GM19099 (cell line): ENCODE measurements around the gene DUSP16.

ENCODE experiments used
- POLR2A ChIP-seq: IDR thresholded peaks from 3 replicates; pipeline ENCODE4 v1.6.1; 2011; ENCODE audit warnings: low read depth; ENCODE audit not compliant: insufficient read length; ENCODE audit errors: extremely low read depth

The DUSP16 gene

DNA sequence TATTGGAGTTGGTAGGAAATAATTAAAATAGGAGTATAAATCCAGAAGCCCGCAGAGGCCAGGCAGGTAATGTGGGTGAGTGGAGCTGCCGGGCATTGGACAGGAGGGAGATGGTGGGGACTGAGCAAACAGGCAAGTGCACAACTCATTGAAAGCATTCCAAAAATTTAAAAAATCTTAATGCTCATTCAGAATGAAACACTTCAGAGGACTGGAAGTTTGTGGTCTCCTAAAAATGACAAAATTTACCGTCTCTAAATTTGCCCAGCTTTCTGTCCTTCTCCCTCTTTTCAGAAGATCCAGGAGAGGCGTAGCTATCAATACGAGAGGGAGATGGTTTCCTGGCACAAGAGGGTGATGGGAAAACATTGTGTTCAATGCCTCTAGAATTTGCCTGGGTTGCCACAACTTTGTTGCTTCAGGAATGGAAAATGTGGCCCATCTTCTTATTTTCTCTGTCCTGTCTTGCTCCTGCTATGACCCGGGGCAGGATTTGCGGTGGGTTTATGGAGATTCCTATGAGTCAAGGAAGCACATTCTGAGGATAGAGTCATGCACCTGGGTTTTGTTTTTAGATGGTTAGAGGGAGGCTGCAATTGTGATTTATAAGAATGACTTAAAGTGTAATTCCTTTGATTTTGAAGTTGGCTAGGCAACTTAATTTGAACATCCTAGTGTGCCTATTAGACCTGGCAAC is 133.6 kb downstream of the DUSP16 start:
- TF ChIP-seq POLR2A = no peak

DNA sequence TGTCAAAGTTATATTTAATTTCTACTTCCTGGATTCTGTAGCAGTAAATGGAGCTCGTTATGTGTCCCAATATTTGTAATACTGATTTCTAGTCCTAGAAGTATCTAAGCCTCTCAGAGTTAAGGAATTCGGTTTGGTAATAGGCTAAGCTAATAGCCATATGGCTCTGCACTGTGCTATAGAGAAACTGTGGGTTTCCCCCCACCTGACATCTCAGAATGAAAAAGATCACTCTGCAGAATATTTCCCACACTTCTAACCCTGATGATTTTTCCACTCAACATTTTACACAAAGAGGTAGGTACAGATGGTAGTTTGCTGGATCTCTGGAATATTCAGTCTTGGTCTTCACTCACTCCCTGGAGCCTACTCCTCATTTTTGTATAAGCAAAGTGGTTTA is 134.6 kb downstream of the DUSP16 start:
- no peak for TF ChIP-seq POLR2A

DNA sequence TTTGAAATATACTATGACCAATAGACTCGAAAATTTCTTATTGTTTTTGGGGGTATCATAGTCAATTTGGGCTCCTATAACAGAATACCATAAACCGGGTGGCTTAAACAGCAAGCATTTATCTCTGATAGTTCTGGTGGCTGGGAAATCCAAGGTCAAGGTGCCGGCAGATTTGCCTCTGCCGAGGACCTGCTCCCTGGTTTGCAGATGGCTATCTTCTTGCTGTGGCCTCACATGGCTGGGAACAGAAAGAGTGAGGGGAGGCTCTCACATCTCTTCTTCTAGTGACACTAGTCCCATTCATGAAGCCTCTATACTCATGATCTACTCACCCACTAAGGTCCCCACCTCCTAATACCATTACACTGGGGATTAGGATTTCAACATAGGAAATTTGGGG is 135.1 kb downstream of the DUSP16 start:
- no peak for TF ChIP-seq POLR2A

DNA sequence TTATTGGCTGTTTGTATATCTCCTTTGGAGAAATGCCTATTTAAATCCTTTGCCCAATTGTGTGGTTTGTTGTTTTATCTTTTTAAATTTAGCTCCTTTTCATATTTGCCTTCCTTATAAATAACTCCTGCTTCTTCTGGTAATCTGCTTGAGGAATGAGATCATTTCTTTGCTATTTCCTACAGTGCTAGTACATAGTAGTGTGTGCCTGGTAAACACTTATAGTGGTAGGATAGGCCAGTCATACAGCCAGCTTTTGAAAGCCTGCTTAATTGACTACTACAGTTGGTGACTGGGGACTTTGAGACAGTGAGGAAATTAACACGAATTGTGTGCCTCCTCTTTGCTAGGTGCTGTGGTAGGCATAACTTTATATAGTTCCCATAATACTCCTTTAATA is 137.0 kb downstream of the DUSP16 start:
- no peak for TF ChIP-seq POLR2A

DNA sequence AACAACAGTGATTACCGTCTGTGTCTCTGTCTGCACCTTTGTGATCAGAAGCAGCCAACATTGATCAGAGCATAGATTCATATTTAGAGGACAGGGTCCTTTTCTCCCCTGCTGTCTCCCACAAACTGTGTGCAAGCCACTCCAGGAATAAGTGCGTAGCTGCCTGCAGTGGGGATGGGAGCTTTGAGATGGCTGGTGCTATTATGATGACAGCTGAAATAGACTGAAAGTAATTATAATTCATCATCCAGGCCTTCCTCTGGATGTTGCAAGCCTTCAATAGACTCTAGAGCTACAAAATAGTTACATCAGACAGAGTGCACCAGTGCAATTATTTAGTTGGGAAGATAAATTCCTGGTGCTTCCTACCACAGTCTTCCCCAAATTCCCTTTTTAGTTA is 137.7 kb downstream of the DUSP16 start:
- TF ChIP-seq POLR2A = no peak
